Left ventricle myocardium superior (tissue), 1 donor: ENCODE data around the gene ZNF598. TPM values are rescaled to one million over a fixed set of nuclear protein-coding genes. Genes with fewer than 3 reads are reported as not detected.
"Not testable (repeated sequence)": the region's sequence is repeated elsewhere in the genome, so short reads cannot be mapped to it uniquely, and the experiment has no call there.

Experiments used
- ATAC-seq: fragments of 200-7000 bp; cut with Tn5 transposase; one replicate; pipeline ENCODE4 v1.9.1; 2020; ENCODE audit warnings: mild to moderate bottlenecking, moderate library complexity
- DNase-seq: peaks from one replicate; pipeline ENCODE4 v3.0.0-alpha.2; 2020
- intact Hi-C: fragments of 100-400 bp; cut with micrococcal nuclease; formaldehyde crosslinking; loops from one replicate; pipeline ENCODE4 v1.11.0; 2022
- total RNA-seq: library from RNA; stranded (reverse); fragmentation: NEBNext Ultra II Directional; extraction: Animal tissue kit (Norgen Biotek cat#: 25700); gene quantifications from one replicate; pipeline ENCODE4 v1.2.1, GENCODE V29; 2021
- donor health status: DM: no; HTN: yes; CAD: no; lungs with severe emphysema.

Gene ZNF598
- total RNA-seq, 1 donor from 2014 or later, result 16.0 TPM

- ATAC-seq, result peak; percentile 64
- intact Hi-C loops, result no loop called here
- DNase-seq, result peak; percentile 85
Measured at GRCh38 chr16:2042171-2042985, 32.8 kb upstream of the ZNF598 start.

- peak; percentile 62 for DNase-seq
- ATAC-seq, result peak; percentile 1
- intact Hi-C loops, result no loop called here
Measured at GRCh38 chr16:2040787-2041522, 31.3 kb upstream of the ZNF598 start.

- DNase-seq (peak; percentile 64), ATAC-seq (peak; percentile 0)
- intact Hi-C loops, result no loop called here
Measured at GRCh38 chr16:2040041-2040786, 30.6 kb upstream of the ZNF598 start.

- ATAC-seq (peak; percentile 65), DNase-seq (peak; percentile 93)
- intact Hi-C loops, result no loop called here
Measured at GRCh38 chr16:2039274-2040031, 29.8 kb upstream of the ZNF598 start.

DNA sequence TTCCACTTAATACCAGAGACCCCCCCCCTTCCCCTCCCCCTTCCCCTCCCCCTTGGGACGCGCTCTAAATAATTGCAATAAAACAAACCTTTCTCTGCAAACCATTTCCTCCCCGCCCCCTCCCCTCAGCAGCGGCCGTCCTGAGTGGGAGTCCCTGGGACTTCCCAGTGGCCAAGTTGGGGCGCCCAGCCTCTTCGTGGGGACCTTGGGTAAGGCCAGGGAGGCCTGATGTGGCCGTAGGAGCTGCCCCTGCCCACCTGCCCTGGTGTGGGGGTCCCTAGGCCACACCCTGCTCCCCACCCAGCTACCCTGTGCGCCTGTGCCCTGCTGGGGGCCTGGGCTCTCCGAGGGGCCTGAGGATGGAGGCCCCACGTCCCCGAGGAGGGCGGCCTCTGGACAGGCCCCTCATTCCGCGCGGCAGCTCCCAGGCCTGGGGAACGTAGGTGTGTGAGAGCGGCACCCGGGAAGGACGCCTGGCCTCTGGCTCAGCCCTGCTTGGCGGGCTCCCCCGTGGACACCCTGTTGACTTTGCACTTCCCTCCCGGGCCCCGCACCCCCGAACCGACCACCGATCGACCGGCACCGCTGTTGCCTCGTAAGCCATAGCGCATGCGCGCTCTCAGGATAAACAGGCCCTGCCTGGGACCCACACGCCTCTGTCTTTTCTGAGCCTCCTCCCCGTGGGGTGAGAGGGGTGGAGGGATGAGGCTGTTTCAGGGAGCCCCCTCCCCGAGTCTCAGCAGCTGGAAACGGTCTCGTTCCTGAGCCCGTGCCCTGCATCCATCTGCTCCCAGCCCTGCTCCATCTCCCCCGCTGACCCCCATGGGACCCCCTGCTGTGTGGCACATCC lies 29.0 kb upstream of the ZNF598 start:
- intact Hi-C loops, result no loop called here
- DNase-seq (peak; percentile 74), ATAC-seq (peak; percentile 20)

GRCh38 chr16:2037647-2038381 lies 28.2 kb upstream of the ZNF598 start:
- peak; percentile 46 for DNase-seq
- no peak for ATAC-seq
- intact Hi-C loops, result no loop called here

- intact Hi-C loops, result no loop called here
- DNase-seq, result no peak
- ATAC-seq, result no peak
Measured at GRCh38 chr16:2037115-2037514, 27.5 kb upstream of the ZNF598 start.

DNA sequence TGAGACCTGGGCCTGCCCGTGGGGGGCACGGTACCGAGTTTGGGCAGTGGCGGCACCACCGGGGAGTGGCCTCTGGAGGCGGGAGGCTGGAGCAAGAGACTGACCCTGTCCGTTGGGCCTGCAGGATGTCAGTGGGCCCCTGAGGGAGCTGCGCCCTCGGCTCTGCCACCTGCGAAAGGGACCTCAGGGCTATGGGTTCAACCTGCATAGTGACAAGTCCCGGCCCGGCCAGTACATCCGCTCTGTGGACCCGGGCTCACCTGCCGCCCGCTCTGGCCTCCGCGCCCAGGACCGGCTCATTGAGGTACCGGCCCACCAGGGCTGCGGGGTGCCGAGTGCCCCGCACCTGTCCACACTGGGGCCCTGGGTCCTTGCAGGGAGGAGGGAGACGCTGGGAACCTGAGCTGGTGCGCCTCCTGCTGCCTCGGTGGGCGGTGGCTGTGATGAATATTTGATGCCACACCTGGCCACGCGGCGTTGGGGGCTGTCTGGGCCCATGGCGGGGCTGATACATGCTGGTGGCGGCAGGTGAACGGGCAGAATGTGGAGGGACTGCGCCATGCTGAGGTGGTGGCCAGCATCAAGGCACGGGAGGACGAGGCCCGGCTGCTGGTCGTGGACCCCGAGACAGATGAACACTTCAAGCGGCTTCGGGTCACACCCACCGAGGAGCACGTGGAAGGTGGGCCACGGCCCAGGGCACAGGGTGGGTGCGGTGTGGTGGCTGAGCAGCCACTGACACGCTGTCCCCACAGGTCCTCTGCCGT lies 26.8 kb upstream of the ZNF598 start:
- ATAC-seq, result no peak
- no peak for DNase-seq
- intact Hi-C loops, result no loop called here

DNA sequence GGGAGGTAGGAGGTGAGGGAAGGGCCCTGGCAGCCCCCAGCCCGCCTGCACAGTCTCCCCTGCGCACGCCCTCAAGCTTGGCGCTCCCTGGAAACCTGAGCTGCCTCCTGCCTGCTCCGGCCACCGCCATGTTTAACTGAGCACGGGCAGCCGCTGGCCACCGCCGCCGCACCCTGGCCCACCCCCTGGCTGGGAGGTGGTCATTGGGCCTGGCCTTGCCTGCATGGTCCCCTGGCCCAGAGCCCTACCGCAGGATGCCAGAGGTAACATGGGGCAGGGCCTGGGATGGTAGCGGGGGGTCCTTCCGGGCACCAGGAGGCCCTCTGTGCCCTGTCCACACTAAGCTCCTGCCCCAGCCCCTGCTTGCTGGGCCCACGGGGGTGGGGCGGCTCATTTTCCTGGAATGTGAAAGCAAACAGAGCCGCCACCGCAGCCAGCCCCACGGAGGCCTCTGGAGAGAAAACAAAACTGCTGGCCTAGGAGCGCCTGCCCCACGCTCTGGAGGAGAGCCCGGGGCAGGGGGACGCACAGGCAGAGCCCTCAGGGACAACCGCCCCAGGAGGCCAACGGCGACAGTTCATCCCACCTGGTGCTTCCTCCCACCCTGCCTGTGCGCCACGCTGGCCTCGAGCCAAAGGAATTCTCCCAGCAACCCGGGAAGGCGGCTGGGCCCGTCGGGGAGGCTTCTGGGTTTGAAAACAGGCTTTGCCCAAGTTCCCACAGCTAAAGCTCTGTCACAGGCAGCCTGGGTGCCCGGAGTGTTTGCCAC lies 26.0 kb upstream of the ZNF598 start:
- peak; percentile 83 for DNase-seq
- peak; percentile 2 for ATAC-seq
- intact Hi-C loops, result no loop called here

GRCh38 chr16:2034696-2035430 lies 25.2 kb upstream of the ZNF598 start:
- ATAC-seq (no peak), DNase-seq (peak; percentile 57)
- intact Hi-C loops, result no loop called here

GRCh38 chr16:2033909-2034695 lies 24.5 kb upstream of the ZNF598 start:
- DNase-seq, result peak; percentile 52
- intact Hi-C loops, ATAC-seq: not testable (repeated sequence)

DNA sequence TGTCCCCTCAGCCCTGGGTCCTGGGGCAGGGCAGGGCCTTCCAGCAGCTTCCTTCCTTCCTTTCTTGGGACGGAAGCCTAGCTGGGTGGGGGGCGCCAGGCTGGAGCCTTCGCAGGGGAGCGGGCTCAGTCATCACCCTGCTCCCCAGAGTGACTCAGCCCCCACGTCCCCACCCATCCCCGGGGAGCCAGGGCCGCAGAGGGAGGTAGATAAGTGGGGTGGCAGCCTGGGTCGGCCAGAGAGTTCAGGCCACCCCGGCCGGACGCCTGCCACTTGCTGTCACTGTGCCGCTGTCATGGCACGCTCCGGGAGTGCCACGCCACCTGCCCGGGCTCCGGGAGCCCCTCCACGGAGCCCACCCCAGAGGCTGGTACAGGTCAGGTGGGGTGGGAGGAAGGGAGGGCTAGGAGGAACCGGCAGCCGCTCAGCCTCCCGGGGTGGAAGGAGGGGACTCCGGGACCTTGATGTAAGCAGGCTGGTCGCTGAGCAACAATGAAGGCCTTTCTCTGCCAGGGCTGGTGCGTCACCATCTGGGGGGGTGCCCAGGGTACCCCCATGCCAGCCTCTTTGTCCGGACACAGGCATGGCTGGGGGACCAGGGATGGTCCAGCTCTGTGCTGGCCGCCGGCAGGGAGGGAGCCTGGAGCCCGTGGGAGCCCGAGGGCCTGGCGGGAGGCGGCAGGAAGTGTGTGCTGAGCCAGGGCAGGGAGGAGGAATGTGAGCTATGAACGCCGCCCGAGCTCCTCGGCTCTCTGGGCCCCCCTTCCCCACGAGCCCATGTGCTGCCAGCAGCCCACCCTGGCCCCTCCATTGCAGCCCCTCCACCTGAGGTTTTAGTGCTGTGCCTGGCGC lies 23.7 kb upstream of the ZNF598 start:
- intact Hi-C loops, result no loop called here
- DNase-seq, result peak; percentile 77

DNA sequence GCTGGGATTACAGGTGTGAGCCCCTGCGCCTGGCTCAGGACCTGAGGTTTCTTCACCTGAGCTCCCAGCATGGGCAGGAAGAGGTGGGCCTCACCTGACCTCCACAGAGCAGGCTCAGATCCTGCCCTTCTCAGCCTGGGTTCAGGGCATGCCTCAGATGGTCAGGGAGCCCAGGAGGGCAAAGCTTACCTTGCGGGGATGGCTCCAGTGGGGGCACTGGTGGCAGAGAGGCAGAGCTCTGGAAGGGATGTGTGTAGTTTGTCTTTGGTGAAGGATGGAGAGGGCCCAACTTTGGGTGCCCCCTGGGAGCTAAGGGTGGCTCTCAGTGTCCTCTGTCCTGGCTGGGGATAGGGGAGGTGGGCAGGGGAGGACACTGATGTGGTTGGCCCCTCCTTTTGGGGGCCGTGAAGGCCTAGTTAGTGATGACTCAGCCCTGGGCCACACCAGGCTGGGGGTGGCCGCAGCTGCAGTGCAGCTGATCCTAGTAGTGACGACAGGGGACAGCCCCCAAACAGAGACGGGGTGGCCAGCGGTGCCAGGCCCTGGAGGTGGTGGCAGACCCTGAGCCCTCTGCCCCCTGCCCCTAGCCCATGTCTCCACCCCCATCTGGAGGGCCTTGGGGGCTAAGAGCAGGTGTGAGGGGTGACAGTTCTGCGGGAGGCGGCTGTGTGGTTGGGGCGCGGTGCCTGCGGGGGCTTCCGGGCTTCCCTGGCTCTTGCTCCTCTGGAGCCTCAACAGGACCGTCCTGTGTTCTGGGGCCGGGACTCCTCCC lies 22.9 kb upstream of the ZNF598 start:
- peak; percentile 49 for ATAC-seq
- intact Hi-C loops, result no loop called here
- DNase-seq, result peak; percentile 61

More for the DNA sequence above, 23.7 kb upstream of the ZNF598 start:
- peak; percentile 55 for ATAC-seq
